Lung microvascular endothelial cell (primary cell): ENCODE measurements around the gene ECI1. TPM values are rescaled to one million over a fixed set of nuclear protein-coding genes. Genes with fewer than 3 reads are reported as not detected.
"Not testable (repeated sequence)": the region's sequence is repeated elsewhere in the genome, so short reads cannot be mapped to it uniquely, and the experiment has no call there.

Experiments used
- DNase-seq, 2 donors: peaks; one replicate each; pipeline versions ENCODE4 v3.0.0 to v3.0.0-alpha.2; 2010; ENCODE audit warnings: low read depth in 2 of 2
- total RNA-seq: library from RNA; depleted of rRNA; stranded (reverse); fragments of >200 nt; gene quantifications from 2 replicates; pipeline ENCODE4 v1.2.1, GENCODE V29; 2014

ECI1 gene
- total RNA-seq, 1 donor from 2014 or later: 29.6 TPM

DNA sequence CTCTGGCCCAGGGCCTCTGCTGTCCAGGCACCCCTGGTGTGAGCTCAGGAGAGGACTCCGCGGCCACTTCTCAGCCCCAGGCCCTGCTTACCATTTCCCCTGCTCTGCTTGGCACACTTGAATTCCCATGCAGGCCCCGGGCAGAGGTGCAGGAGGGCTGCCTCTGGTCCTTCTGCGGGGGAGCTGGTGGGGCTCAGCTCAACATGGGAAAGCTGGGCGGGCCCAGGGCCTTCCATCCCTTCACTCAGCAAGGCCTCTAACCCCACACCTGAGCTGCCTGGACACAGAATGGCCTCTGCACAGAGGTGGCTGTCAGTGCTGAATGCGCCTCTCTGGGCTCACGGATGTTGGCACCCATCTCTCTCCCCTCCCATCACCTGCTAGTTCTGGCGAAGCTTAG is 29.1 kb upstream of the ECI1 start:
- no peak for DNase-seq

DNA sequence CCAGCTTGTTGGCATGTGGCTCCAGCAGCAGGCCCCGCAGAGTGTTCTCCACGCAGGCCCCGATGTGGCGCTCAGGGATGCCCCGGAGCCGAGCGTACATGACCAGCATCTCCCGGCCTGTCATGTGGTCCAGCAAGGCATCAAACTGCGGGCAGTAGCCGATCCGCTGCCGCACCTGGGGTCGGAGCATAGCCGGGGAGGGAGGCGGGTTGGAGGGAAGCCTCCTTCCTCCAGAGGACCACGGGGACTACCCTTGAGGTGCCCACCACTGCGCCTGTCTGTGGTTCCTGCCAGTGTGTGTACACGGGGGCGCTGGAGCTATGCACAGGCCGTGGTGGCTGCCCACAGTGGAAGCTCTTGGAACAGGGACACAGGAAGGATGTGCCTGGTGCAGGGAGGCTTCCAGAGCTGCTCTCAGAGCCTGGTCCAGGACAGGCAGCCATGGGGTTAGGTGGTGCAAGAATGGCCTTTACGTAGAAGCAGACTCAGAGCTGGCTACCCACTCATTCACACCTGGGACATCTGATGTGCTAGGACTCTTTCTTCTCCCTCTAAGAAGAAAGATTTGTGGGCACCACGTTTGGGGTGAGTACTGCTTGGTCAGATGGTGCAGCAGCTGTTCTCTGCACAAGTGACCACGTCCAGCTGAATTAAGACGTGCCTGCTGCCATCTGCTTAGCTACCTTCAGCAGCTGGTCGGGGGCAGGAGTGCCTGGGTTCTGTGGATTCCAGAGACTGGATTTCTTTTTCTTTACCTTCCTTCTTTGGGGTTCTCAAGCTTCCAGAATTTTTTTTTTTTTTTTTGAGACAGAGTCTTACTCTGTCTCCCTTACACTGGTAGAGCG is 27.8 kb upstream of the ECI1 start:
- no peak for DNase-seq

DNA sequence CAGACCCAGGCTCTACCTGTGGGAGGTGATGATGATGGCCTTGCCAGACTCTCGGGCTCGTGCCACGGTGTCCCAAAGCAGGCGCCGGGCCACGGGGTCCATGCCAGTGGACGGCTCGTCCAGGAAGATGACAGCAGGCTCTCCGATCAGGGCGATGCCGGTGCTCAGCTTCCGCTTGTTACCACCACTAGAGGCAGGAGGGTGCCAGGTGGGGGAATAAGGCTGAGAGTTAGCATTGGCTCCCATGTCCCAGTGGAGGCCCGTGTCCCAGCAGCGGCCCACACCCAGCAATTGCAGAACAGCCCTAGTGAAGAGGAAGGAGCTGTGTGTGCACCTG is 26.9 kb upstream of the ECI1 start:
- DNase-seq: no peak

DNA sequence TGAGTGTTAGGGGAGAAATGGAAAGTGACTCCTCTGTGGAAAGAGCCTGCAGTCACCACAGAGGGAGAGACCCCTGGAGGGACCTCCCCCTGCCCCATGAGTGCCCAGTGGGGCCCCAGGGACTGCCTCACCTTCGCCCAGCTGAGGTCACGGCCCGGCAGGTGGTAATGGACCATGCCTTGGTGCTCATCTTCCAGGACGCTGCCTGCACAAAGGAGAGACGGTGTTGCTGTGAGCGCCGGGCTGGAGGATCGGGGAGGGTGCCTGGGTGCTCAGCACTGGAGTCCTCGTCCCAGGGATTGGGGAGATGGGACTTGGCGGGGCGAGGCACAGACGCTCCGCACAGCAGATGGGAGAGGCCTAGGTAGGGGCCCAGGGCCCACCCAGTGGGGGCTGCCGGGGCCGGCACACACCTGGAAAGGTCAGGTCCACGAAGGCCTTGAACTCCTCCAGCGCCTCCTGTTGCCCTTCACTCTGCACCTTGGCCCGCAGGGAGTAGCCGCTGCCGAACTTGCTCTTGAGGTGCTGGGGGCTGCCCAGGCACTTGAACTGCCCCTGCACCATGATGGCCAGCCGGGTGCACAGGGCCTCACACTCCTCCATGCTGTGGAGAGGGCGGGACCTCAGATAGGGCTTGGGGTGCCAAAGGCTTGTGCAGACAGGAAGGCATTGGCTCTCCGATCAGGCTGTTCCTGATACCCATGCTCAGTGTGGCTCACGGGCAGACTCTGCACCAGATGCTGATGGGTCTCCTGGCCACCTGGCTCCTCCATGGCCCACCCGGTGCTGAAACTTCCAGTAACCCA is 26.3 kb upstream of the ECI1 start:
- no peak for DNase-seq

DNA sequence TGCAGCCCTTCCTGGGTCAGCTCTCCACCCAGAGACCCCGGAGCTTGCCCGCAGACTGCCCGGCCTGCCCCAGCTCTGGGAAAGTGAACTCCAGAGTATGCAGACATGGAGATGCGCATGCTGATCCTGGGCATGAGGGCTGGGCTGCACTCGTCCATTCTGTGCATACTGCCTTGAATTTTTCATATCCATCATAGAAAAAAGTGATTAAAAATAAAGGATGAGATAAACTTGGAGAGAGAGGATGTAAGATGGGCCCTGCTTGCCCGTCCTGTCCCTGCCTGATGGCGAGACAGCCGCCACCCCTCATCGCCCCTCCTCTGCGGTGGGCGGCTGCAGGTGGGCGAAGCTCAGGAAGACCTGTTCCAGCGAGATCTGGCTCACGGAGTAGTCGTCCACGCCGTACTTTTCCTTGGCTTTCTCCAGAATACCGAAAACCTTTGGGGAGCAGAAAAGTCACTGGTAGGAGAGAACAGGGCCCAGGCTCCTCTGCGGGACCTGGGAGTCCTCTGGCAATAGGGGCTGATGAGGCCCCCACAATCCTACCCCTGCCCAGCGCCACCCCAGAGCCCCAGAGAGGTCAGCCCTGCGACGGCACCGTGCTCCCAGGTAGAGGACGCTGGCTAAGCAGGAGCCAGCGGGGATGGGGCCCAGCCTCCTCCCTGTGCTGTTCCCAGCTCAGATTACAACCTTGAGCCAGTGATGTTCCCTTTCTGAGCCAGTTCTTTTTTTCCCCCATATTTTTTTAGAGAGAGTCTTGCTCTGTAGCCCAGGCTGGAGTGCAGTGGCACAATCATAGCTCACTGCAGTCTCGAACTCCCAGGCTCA is 25.2 kb upstream of the ECI1 start:
- no peak for DNase-seq

DNA sequence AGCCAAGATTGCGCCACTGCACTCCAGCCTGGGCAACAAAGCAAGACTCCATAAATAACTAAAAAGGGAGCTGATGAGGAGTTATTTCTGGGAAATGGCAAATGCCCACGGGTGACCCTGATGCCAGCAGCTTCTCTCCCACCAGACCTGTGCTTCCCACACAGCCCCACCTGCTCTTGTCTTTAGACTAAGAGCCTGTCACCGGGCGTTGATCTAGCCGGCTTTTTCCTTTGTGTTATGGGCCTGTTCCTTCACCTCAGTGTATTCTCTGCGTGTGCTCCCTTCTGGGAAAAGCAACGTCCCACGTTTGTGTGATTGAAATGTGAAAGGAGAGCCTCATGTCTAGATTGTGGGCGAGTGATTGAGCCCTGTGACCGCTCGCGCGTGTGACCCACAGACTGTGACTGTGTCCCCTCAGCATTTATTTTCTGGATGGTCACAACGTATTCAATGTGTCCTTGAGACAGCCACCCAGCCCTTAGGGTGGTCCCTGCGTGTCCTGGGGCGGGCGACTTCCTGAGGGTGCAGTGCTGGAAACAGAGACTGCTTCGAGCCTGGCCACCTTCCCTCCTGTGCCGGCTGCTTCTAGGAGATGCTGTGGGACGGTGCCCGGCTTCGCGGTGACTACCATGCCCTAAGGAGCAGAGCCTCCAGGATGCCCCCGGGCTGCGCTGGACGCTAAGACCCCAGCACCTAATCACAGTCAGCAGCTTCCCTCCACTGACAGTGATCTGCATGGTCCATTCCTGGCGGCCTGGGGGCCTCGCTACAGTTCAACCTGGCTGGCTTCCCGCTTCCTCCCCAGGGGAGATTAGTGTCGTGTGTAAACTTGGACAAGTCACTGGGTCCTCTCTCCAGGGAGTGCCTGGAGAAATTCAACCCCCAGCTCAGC is 24.3 kb upstream of the ECI1 start:
- DNase-seq: no peak

DNA sequence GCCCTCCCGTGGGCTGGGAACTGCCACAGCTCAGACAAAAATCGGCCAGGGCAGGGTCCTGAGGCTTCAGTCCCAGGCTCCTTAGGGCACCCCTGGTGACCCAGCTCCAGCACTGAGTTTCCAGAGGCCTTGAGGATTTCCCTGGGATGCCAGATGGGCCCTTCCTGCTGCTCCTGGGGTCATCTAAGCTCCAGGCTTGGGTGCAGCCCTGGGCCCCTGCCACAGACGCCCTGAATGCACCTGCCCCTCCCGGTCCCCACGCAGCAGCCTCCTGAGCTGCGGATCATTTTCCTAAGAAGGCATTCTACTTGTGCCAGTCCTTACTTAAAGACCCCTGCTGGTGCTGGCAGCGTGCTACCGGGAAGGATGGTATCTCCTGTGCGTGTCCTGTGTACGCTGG is 22.5 kb upstream of the ECI1 start:
- DNase-seq: no peak

DNA sequence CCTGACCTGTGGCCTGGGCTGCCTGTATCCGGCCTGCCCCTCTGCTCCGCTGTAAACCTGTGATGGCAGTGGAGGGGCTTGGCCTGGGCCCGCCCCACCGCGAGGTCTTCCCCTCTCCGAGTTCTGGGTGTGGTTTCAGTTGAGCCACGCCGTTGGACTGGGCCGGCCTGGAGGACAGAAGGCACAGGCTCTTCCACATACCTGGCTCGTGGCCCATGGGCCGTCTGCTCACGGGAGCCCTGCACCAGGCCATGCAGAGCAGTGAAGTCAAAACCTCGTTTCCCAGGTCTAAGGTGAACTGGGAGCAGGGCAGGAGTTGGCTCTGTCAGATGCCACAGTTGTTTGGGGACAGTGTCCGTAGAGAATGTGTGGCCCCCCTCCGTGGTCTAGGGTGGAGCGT is 22.1 kb upstream of the ECI1 start:
- DNase-seq: no peak

DNA sequence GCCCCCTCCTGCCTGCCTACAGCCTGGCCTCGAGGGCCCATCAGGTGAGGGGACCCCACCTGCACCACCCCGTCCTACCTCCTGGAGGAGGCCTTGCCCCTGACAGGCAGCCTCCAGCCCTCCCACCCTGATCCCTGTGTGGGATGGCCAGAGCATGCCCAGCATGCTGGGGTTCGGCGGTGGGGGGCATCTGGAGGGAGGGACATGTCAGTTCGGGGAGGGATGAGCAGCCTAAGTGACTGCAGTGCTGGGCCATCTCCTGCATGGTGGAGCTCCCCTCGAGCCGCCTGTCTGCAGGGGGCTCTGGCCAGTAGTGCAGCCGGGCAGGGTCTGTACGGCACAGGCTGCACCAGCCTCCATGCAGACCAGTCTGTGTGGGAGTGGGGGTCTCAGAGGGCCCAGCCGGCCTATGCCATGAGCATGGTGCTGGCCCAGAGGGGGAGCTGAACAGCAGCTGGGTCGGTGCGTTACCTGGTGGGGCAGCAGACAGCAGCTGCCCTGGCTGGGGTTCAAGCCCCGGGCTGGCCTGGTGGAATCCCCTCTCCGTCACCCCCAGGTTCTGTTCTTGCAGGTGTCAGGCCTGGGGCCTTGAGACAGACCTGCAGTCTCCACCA is 20.6 kb upstream of the ECI1 start:
- DNase-seq: no peak

DNA sequence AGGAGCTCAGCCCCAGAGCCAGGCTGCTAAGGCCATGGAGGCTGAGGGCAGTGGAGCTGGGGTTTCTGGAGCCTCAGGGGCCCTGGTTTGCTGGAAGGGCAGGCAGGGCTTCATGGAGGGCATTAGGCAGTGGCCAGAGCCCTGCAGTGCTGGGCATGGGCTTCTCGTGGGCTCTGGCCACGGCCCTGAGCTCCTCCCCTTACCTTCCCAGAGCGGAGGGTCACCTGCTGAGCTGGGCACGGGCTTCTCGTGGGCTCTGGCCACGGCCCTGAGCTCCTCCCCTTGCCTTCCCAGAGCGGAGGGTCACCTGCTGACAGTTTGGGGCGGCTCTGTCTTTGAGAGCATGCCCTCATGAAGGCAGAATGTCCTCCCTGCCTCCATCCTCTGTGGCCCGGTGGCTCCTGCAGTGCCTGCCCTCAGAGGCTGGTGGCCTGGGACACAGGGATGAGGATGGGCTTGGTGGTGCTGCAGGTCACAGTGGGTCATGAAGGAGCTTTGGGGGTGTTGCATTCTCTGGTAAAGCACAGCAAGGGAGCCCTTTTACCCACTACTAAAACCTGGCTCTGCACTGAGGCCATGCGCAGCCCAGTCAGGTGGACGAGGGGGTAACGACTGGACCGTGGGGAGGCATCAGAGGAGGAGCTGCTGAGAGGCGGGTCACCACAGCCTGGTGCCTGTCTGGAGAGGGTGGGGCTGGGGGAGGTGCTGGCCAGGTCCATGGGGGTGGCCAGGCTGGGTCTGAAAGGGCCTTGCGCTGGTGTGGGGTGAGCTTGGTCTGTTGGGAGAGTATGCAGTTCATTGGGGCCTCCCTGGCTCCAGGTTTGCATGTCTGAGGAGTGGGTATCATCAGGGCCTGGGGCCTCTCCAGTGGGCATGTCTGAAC is 19.4 kb upstream of the ECI1 start:
- DNase-seq: no peak

DNA sequence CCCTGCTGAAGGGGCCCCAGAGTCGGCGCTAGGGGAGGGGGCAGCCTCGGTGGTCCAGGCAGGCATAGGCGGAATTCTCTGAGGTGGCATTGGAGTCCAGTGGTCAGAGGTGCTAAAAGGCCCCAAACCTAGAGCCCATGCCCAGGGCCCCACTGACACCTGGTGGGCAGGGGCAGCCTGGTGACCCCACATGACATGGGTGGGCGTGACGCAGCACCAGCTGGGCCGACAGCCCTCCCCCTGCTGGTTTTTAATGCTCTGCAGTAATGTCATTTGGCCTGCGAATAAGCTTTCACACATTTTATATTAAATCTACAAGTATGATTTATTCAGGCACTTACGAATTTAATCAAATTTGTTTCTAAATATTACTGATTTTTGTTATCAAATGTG is 18.7 kb upstream of the ECI1 start:
- no peak for DNase-seq

DNA sequence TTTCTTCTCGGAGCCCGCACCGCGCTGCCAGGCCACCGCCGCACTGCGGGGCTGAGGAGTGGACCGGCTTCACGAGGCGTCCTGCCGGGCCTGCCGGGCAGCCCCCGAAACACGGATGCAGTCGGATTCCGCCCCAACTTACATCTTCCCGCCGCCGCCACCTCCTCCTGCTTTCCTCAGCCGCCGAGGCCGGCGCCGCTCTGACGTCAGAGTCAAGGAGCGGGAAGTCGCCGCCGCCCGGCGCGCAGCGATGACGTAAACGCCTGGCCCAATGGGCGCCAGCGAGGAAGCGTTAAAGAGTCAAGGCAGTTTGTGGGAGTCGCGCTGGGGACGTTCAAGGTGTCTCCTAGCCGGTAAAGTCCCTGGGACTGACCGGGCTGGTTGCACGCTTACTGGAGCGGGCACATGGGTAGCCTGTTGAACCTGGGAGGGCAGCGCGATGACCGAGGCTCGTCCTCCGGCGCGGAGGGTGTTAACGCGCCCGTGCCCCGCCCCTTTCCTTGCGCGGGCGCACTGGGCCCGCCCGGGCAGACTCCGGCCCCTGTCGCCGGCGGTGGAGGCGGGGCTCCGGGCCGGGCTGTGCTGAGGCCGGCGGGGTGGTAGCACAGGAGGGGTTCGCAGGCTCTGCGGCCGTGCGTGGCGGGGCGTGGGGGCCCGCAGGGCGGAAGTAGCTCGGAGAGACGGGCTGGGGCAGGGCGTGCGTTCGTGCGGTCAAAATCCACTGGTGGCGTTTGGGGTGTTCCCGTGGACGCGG is 16.7 kb upstream of the ECI1 start, which contains the start of gene RNPS1:
Gene RNPS1 (minus strand): TSS at position 214 of the 754 bp plus-strand sequence. CDS start 3,483 bp downstream, outside the sequence.
- peak; percentile 97 for DNase-seq

DNA sequence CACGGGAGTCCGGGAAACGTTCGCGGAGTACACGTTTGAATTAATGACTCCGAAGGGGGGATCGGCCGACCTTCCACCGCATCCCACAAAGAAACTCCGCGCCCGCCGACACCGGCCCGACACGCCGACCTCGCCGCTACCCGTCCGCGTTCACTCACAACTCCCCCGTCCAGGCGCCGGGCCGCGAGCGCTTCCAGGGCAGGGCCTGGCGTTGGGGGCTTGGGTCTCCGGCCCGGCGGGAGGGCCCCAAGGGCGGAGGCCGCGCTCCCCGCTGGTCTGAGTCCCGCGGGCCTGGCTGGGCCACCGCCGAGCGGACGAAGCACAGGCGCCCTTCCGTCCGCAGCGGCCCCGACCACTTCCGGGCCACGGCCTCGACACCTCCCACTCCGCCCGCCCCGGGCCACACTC is 16.1 kb upstream of the ECI1 start:
- not testable (repeated sequence) for DNase-seq

DNA sequence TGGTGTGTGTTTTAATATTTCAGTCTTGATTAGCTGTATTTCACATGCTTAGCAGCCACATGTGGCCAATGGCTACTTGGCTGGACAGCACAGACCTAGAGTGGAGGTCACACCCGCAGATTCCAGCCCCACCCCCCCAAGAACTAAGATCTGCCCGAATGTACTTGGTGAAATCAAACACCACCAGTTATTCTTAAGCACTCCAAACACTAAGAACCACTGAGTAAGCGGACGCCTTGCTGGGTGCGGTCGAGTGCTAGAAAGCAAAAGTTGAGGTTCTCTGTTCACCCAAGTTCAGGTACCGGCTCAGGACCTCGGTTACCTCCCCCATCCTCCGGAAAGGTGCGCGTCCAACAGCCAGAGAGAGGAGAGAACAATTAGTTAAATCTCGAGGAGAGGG is 15.5 kb upstream of the ECI1 start:
- DNase-seq: peak in 1 of 2 donors; percentile 30

DNA sequence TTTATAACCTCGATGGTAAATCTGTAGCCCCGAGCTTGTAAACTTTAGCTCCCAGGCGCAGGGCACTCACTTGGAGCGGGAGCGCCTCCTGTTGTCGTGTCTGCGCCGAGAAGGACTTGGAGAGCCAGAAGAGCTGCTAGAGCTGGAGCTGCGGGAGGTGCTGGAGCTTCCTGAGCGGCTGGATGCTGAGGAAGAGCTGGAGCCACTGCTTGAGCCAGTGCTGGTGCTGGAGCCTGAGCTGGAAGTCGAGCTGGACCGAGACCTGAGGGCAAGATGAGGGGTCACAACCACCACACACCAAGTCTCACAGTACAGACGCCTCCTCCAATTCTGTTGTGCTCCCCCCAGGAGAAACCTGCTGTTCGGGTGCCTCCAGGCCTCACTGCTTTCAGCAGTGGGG is 11.6 kb upstream of the ECI1 start:
- not testable (repeated sequence) for DNase-seq

DNA sequence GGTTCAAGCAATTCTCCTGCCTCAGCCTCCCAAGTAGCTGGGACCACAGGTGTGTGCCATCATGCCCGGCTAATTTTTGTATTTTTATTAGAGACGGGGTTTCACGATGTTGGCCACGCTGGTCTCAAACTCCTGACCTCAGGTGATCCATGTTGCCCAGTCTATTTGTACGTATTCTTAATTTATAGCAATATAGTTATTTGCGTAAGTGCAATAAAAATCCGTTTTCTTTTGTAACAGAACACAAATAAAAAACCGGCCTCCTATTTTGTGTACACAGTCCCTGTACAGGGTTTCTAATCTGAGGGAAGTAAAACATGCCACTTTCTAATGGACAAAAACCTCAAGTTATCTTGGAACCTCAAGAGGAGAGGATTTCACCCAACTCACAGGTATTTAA is 8.9 kb upstream of the ECI1 start:
- DNase-seq: no peak

DNA sequence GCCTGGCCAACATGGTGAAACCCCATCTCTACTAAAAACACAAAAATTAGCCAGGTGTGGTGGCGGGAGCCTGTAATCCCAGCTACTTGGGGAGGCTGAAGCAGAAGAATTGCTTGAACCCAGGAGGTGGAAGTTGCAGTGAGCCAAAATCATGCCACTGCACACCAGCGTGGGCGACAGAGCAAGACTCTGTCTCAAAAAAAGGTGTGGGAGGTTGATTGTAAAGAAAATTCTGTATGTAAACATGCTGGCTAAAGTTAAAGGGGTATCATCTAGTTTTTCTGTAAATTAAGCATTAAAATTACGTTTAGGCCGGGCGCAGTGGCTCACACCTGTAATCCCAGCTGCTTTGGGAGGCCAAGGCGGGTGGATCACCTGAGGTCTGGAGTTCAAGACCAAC is 7.1 kb upstream of the ECI1 start:
- DNase-seq: not testable (repeated sequence)

DNA sequence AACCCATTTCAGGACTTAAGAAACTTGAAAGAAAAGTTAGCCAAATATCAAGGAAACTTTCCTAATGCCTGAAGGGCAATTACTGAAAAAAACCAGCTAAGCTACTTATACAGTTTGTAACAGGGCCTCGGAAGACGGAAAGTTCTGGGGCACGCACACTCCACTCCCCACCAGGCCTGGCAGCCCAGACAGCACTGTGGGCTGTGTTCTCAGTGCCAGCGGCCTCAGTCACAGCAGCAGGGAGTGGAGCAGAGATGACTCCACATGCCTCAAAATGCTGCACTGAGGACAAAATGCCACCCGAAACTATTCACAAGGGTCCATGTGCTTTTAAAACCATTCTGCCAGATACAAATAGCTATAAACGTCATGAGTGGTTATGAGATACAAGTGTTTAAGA is 6.3 kb upstream of the ECI1 start:
- DNase-seq: no peak
